HepG2 (cell line): ENCODE data around the gene SLC29A3. TPM values are rescaled to one million over a fixed set of nuclear protein-coding genes. Genes with fewer than 3 reads are reported as not detected.

Source experiments
- ATF4 ChIP-seq, 2 experiments: fragments of 450-650 bp in 1 of 2; sonication (generic) in 1 of 2; formaldehyde crosslinking; IDR thresholded peaks; 2 replicates each; pipeline versions ENCODE4 v1.5.0 to v1.8.0; 2020 to 2022; ENCODE audit warnings: mild to moderate bottlenecking in 1 of 2, missing genetic modification reagents in 1 of 2
- CEBPG ChIP-seq: IDR thresholded peaks from 2 replicates; pipeline ENCODE4 v1.6.1; 2016
- CHD4 ChIP-seq: fragments of 200-600 bp; sonication (generic); IDR thresholded peaks from 2 replicates; pipeline ENCODE4 v1.7.0; 2017; ENCODE audit warnings: mild to moderate bottlenecking, low read length, borderline replicate concordance
- DBP ChIP-seq: sonication (generic); formaldehyde crosslinking; IDR thresholded peaks from 2 replicates; pipeline ENCODE4 v1.4.0; 2020; ENCODE audit warnings: missing genetic modification reagents; ENCODE audit errors: not compliant biosample characterization
- ELF1 ChIP-seq: sonication (generic); formaldehyde crosslinking; IDR thresholded peaks from 2 replicates; pipeline ENCODE4 v1.4.0; 2020; ENCODE audit warnings: missing genetic modification reagents
- GATAD2A ChIP-seq: IDR thresholded peaks from 2 replicates; pipeline ENCODE4 v1.6.1; 2016
- HBP1 ChIP-seq: IDR thresholded peaks from 2 replicates; pipeline ENCODE4 v1.6.1; 2016; ENCODE audit warnings: low read depth, control low read depth
- LBX2 ChIP-seq: sonication (generic); formaldehyde crosslinking; IDR thresholded peaks from 2 replicates; pipeline ENCODE4 v1.5.0; 2020; ENCODE audit warnings: missing genetic modification reagents, mild to moderate bottlenecking, borderline replicate concordance
- LRRFIP1 ChIP-seq: sonication (generic); formaldehyde crosslinking; conservative IDR thresholded peaks from 2 replicates; pipeline ENCODE4 v1.4.0; 2020; ENCODE audit warnings: missing genetic modification reagents
- RARA ChIP-seq: IDR thresholded peaks from 2 replicates; pipeline ENCODE4 v1.6.1; 2016; ENCODE audit warnings: missing genetic modification reagents, missing compliant biosample characterization
- U2AF1 ChIP-seq: fragments of 200-400 bp; formaldehyde crosslinking; optimal IDR thresholded peaks from 2 replicates; pipeline ENCODE3; 2017; ENCODE audit warnings: mild to moderate bottlenecking, low read depth, low read length
- ZNF414 ChIP-seq: sonication (generic); formaldehyde crosslinking; IDR thresholded peaks from 2 replicates; pipeline ENCODE4 v1.5.0; 2020; ENCODE audit warnings: missing genetic modification reagents
- polyA plus RNA-seq, 8 experiments: library from polyadenylated mRNA; depleted of rRNA in 3 of 8; stranded (reverse) in 7 of 8; unstranded in 1 of 8; fragments of >200 nt; fragmentation: Illumina TruSeq in 4 of 8; extraction: Trizol in 4 of 8; gene quantifications; 2 replicates each; pipeline versions ENCODE4 v1.2.1 to v1.2.3, GENCODE V29; 2011 to 2016; ENCODE audit warnings: low read depth in 4 of 8, missing spikeins in 1 of 8, mixed read lengths in 1 of 8; ENCODE audit not compliant: insufficient read depth in 1 of 8
- total RNA-seq, 5 experiments: library from RNA; depleted of rRNA; stranded (reverse); fragments of >200 nt; fragmentation: Illumina TruSeq; extraction: Trizol; gene quantifications; 2 replicates each; pipeline ENCODE4 v1.2.3, GENCODE V29; 2016; ENCODE audit warnings: low read depth in 1 of 5

Gene SLC29A3
- total and polyA plus RNA-seq, 2 of the 13 experiments (the other 11 are each of a cell fraction or from before 2014, with no cell fraction given) = 8.6 to 11.8 TPM

GRCh38 chr10:71330789-71331404 lies 11.8 kb downstream of the SLC29A3 start (continued):
- TF ChIP-seq ZNF414 (no peak), U2AF1 (no peak), ATF4 (CRISPR knock-in tag; IDR thresholded peaks at IDR 0.05) (peak in 1 of 2 experiments; percentile 87; a peak in 2 of 4 replicates), ELF1 (CRISPR knock-in tag) (no peak), GATAD2A (CRISPR knock-in tag) (0 out of 2 replicates have a peak, but pooled peaks have one; percentile 15), LRRFIP1 (CRISPR knock-in tag) (no peak), CHD4 (peak; percentile 73), DBP (CRISPR knock-in tag) (no peak), LBX2 (CRISPR knock-in tag) (no peak), HBP1 (CRISPR knock-in tag) (no peak), CEBPG (CRISPR knock-in tag) (0 out of 2 replicates have a peak, but pooled peaks have one; percentile 54), RARA (CRISPR knock-in tag) (peak; percentile 23; the same call in 1 of the 2 replicates)
